SKM-1 treated with dmso at 0.1 percent for 144 hours (cell line): ENCODE measurements around the gene B9D1.

Experiments
- DNase-seq: peaks from one replicate; lab custom pipeline; 2025; ENCODE audit not compliant: unreplicated experiment; lab: John Stamatoyannopoulos, UW

The B9D1 gene

DNA sequence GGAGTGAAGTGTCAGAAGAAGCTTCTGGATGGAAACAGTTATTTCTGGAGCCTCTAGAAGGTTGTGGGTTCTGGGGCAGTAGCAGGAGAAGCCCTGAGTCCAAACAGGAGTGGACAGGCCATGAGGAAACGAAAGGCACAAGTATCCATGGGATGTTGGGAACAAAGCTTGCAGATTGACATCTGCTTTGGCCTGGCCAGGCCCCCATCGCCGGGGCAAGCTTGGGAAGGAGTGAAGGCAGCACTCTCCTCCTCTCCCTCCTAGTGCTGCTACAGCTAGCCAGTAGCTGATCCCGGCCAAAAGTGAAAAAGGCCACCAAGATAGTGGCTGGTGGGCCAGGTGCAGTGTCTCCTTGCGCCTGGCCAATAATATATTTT is 40.4 kb downstream of the B9D1 start:
- DNase-seq, result no peak

- DNase-seq, result no peak
These were observed 40.9 kb downstream of the B9D1 start for GRCh38 chr17:19321481-19322128.

GRCh38 chr17:19320876-19321275 is 41.6 kb downstream of the B9D1 start:
- no peak for DNase-seq

GRCh38 chr17:19319771-19320505 is 42.6 kb downstream of the B9D1 start:
- no peak for DNase-seq

GRCh38 chr17:19318611-19319010 is 43.9 kb downstream of the B9D1 start:
- no peak for DNase-seq

DNA sequence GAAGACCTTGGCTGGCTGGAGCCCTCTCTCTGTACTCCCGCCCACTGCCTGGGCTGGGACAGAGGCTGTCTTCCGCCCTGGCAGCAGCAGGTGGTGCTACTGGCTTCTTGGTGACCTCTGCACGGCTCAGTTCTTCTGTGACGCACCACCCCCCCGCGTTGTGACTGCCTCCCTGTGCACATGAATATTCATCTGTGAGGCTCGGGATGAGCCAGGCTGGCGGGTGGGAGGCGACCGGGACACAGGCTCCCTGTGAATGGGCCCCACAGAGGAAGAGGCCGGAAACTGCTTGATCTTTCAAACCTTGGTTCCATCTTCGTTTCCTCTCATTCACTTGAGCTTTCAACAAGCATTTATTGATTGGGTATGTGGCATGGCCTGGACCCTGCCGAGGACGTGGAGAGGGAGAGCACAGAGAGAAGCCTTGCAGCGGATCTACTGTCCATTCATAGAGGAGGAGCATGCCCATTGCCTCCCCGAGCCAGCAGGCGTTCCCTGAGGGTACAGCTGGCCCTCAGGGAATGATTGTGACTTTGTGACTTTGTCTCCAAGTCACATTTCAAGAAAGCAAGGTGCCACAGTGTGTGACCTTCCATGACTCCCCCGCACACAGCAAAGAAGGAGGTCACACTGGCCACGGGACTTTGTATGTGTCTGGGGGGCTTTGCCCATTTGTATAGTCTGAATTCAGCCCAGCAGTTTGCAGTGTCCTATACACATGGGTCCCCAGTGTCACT is 45.0 kb downstream of the B9D1 start:
- DNase-seq, result no peak

DNA sequence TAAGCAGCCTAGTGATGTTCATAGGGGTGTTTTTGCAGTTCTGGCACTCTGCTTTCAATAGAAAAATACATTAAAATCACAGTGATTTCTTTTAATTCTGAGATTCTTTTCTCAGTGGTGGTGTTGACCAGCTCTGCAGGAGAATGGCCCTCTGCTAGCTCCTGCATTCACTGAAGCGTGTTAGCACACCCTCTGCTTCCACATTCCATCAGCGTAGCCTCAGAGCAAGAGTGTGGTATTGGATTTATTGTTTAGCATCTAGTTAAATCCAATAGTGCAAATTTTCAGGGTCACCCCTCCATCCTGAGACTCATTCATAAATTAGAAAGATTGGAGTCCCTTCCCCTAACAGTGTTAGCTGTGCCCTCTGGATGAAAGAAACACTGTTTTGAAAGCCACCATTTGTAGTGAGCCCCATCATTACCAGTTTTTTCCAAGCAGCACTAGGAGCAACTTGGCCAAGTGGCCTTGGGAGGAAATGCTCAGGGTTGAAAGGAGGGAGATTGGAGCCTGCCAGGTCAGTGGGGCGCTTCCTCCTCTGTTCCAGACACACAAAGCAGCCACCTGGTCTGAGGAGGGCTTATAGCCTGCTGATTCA is 45.7 kb downstream of the B9D1 start:
- DNase-seq, result no peak

DNA sequence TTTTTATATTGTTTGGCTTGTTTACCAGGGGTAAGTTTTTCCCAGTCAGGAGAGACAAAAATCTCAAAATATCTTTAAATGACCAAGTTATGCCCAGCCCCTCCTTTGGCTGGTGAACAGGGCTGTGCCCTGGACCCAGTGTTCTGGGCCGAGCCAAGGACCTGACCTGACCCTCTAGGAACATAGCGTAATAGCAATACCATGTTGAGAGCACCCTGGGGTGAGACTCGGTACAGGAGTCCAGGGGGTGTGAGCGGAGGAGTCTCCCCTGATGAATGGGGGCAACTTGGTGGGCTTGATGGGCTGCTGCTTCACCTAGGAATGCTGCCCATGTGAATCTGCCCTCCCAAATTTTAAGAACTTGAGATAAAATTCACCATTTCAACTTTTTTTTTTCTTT is 47.4 kb downstream of the B9D1 start:
- no peak for DNase-seq

GRCh38 chr17:19313746-19314651 is 48.5 kb downstream of the B9D1 start:
- no peak for DNase-seq

DNA sequence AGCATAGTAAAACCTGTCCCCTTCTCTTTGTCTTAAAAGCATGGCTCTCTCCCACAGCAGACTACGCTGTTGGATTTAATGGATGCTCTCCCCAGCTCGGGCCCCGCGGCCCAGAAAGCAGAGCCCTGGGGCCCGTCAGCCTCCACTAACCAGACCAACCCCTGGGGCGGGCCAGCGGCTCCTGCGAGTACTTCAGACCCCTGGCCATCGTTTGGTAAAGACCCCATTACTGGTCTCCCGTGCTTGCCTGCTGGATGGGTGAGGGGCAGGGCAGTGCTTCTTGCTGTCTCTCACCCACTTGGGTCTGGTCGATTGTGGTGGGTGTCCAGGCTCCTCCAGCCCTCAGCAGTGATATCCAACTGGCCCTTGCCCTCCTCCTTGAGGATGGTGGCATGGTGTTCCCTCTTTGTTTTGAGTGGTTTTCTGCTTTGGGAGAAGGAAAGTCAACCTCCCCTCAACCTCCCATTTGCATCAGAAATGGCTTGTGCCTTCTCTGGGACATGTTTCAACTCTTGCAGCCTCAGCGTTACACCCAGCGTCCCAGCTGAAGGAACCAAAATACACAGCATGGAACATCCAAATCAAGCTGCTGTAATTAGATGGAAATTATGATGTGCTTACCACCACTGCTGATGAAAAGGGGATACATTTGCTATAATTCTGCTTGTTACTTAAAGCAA is 49.3 kb downstream of the B9D1 start:
- no peak for DNase-seq

- no peak for DNase-seq
These were observed 50.1 kb downstream of the B9D1 start for GRCh38 chr17:19312406-19312805.

DNA sequence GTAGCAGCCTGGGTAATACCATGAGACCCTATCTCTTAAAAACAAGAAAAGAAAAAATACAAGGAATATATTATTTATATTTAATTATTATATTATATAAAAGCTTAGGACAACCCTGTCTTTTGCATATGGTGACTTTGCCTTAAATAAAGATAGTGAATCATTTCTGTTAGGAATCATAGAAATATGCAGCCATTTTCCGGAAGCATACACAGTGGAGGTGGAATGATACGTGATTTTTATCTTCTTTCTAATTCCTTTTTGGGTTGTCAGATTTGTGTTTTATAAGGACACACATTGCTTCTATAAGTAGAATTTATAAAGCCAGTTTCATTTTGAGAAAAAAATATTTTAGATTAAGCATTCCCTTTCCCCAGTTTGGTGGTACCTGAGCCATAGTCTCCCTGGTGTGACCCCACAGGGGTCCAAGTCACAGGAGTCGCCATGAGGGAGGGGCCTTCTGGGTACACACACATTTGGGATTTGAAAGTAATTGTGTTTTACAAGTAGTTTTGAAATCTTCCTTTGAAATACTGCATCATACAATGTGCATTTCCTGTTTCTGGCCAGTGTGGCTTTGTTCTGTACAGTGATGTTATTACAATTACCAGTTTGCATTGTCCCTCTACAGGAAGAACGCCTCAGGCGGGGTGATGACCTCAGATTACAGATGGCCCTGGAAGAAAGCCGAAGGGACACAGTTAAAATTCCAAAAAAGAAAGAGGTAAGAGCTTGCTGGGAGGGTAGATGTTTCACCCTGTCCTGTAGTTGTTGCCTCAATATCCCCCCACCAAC is 50.9 kb downstream of the B9D1 start:
- no peak for DNase-seq

DNA sequence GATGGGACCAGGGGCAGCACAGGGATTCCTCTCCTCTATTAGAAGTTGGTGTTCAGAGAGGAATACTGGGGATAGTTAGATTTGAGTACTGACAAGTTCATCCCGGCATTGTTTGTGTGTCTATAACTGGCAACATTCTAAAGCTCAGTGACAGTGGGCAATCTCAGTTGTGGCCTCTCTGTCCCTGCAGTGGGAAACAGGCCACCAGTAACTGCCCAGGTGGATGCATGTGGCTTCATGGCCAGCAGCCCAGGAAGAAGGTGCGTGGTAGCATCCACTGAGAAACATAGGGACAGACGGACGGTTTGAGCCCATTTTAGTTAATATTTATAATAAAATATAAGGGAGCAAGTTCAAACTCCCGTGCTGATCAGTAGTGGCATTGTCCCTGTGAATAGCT is 51.5 kb downstream of the B9D1 start:
- DNase-seq, result no peak

GRCh38 chr17:19310151-19310550 is 52.4 kb downstream of the B9D1 start:
- no peak for DNase-seq

- DNase-seq, result no peak
These were observed 52.8 kb downstream of the B9D1 start for GRCh38 chr17:19309701-19310100.

DNA sequence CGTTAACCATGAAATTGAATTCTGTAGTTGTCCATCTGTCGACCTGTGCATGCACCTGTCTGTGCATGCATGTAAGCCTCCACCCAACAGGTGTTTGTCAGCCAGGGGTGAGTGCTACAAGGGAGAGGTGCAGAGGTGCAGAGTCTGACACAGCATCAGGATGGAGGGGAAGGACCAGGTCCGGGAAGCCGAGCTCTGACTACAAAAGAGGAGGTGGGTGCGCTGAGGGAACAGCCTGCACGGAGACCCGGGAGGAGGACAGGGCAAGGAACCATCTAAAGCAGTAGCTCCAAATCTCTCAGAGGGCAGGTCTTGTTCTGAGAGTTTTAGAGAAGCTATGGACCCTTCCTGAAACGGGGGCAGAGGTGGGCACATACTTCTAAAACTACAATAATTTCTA is 54.1 kb downstream of the B9D1 start:
- DNase-seq, result no peak

- no peak for DNase-seq
These were observed 55.0 kb downstream of the B9D1 start for GRCh38 chr17:19307521-19307920.

GRCh38 chr17:19306160-19307111 is 56.1 kb downstream of the B9D1 start:
- no peak for DNase-seq
